GM04504 (cell line): ENCODE data around the gene RIC1.
"Not testable (repeated sequence)": the region's sequence is repeated elsewhere in the genome, so short reads cannot be mapped to it uniquely, and the experiment has no call there.

ENCODE experiments used
- DNase-seq: peaks from one replicate; pipeline ENCODE4 v3.0.0-alpha.2; 2012; ENCODE audit warnings: low read depth

Gene RIC1

GRCh38 chr9:5628530-5629311 is at the start of gene RIC1:
TSS of gene RIC1 (plus strand) at chr9:5629107. CDS start at chr9:5629310, 203 bp downstream.
- DNase-seq: peak; percentile 89

DNA sequence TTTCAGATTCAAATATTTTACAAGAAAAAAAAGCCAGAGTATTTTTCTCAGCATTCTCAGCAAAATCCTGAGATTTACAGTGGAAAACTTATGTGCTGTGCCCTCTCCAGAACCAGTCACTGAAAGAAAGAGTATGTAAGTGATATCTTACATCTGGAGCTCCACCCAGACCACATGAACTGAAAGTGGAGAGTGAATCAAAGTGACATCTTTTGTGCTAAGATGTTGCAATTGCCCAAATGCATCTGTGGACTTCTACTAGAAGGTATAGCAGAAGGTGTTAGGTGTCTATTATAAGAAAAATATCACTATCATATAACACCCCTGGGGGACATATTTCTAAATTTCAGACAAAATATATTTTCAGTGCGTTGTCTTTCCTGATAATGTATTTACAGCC is 49.0 kb upstream of the RIC1 start:
- no peak for DNase-seq

GRCh38 chr9:5580650-5581049 is 48.3 kb upstream of the RIC1 start:
- DNase-seq: no peak

DNA sequence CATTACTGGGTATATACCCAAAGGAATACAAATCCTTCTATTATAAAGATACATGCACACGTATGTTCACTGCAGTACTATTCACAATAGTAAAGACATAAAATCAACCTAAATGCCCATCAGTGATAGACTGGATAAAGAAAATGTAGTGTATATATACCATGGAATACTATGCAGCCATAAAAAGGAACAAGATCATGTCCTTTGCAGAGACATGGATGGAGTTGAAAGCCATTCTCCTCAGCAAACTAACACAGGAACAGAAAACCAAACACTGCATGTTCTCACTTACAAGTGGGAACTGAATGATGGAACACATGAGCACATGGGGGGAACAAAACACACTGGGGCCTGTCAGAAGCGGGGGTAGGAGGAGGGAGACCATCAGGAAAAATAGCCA is 47.2 kb upstream of the RIC1 start:
- DNase-seq: not testable (repeated sequence)

DNA sequence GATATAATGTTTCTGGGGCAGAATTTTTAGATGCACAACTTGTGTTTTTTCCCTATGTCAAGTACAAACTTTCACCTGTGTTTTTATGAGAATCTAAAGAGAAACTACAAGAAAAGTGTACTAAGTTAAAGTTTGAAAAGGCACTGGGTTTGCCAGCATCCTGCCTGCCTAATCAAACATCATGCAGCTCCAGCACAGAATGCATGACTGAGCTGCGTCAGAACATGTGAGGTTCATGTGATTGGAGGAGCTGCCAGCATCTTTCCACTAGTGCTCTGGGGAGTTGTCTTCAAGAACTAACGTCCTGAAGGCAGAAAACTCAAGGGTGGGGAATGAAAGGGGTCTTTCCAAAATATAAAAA is 46.1 kb upstream of the RIC1 start:
- peak; percentile 28 for DNase-seq

DNA sequence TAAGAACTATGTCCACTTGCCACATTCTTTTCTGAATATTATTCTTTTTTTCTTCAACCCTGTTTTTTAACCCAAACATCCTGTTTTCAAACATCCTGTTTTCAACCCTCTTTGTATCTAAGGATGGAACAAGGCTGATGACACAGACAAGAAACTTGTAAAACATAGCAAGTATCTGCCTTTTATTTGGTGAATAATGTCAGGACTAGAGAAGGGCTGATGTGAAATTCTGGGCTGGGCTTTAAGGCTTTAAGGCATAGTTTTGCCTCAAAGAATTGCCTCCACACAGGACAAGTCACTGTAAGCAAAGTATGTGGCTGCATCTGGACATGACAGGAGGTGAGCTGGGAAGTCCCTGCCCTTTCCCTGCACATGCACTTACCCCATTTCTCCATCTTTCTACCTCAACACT is 42.5 kb upstream of the RIC1 start:
- DNase-seq: peak; percentile 43

- DNase-seq: peak; percentile 34
These were observed 41.9 kb upstream of the RIC1 start for GRCh38 chr9:5587024-5587423.

DNA sequence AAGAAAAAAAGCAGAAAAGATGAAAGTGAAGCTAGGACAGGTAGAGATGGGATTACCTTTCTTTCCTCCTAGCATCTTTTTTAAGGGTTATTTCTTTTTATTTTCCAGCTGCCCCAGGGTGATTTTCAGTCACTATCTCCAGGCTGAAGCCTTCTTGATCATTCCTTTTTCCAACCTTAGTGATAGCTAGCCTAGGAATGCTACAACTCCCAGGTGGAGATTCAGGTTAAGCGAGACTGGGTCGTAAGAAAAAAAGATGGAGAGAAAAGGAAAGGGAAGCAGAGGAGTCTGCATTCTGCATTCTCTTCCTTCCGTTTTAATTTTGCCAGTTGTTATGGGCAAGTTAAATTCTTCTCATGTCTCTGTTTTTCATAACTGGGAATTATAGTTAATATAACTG is 36.7 kb upstream of the RIC1 start:
- DNase-seq: no peak

- no peak for DNase-seq
These were observed 36.0 kb upstream of the RIC1 start for GRCh38 chr9:5592904-5593303.

GRCh38 chr9:5593904-5594303 is 35.0 kb upstream of the RIC1 start:
- DNase-seq: no peak

- DNase-seq: no peak
These were observed 32.7 kb upstream of the RIC1 start for GRCh38 chr9:5596173-5596572.

- DNase-seq: no peak
These were observed 20.3 kb upstream of the RIC1 start for GRCh38 chr9:5608298-5609225.

- DNase-seq: no peak
These were observed 19.7 kb upstream of the RIC1 start for GRCh38 chr9:5609226-5609596.

GRCh38 chr9:5610491-5610890 is 18.4 kb upstream of the RIC1 start:
- DNase-seq: no peak

DNA sequence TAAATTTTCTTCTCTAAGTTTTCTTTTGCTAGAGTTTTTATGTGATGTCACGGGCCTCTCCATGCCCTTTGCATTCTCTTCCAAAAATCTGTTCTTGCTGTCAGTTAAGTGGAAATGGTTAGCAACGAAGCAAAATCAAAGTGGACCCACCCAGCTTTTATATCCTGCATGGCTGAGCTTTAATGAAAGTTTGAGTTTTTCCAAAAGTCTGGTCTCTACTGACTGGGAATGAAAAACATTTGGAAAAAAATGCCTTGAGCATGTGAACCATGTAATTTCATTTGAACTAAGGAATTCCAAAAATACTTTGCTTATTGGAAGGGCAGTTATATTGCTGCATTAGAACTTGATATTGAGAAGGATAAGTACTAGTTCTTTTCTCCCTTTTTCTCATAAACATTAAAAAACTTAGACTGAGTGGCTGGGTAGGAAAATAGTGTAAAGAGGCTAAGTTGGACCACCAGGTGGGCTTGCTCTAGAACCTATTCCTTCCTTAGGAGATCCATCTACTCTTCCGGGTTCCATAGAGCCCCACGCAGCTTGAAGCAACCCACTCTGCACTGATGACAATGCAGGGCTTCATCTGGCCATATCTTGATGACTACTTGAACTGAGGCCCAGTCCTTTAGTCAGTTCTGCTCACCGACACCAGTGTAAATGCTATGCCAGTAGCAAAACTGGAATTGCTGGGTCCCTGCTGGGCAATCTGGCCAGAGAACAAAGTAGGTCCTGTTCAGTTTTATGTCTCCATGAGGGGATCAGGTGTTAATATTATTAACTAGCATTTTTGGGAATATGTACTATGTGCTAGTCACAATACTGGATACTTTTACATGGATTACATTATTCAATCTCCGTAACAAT is 17.4 kb upstream of the RIC1 start:
- no peak for DNase-seq

DNA sequence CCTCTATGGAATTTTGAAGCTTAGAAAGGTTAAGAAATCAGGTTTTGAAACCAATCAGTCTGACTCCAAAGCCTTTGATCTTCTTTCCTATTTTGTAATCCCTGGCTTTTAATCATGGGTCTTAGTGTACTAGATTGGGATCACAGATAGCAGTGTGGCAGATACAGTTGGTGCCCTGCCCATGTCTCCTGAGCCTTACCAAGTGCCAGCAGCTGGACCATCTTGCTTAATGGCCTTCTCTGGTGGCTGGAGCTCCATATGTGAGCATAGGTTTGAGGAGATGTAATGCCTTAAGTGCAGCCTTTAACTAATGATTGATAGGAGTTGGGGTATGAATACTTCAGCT is 16.7 kb upstream of the RIC1 start:
- DNase-seq: no peak

DNA sequence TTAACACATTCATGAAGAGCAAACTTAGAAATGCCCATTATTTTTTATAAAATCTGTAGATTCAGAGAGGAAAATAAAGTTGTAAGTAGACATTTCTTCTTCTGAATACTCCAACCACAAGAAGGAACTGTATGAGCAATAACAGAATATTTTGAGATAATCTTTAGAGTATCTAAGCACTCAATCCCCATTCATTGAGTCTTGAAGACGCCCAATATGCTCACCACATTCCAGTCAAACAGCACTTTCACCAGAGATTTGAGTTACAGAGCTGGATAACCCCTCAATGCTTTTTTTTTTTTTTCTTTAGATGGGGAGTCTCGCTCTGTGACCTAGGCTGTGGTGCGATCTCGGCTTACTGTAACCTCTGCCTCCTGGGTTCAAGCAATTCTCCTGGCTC is 14.7 kb upstream of the RIC1 start:
- no peak for DNase-seq

DNA sequence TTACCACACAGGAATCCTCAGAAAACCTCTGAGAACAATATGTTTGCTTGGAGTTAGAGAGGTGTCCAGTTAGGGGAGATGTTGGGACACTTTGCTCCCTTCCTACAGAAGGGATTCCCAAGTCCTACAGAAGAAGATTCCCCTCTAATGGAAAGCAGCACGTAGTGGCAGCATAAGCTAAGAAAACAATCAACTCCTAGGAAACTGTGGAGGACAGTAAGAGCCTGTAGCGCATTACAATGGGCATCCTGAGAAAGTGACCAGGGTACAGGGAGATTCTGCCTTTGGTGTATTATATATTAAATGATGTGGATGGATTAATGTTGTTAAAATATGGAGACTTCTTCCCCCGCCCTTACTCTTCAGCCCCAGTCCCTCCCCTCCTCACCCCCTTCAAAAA is 13.9 kb upstream of the RIC1 start:
- DNase-seq: no peak

GRCh38 chr9:5617749-5618148 is 11.2 kb upstream of the RIC1 start:
- DNase-seq: no peak

DNA sequence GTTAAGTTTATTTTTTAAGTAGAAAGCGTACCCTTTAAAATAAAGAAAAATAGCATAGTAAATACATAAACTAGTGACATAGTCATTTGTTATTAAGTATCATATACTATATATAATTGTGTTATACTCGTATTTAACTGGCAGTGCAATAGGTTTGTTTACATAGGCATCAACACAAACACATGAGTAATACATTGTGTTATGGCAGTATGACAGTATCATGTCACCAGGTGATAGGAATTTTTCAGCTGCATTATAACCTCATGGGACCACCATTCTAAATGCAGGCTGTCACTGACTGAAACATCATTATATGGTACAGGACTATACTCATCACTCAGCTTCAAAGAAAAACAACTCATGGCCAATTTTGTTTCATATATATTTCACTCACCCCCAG is 8.4 kb upstream of the RIC1 start:
- no peak for DNase-seq

- no peak for DNase-seq
These were observed 7.6 kb upstream of the RIC1 start for GRCh38 chr9:5621327-5621726.

GRCh38 chr9:5622016-5622415 is 6.9 kb upstream of the RIC1 start:
- DNase-seq: peak; percentile 74

- DNase-seq: no peak
These were observed 4.3 kb upstream of the RIC1 start for GRCh38 chr9:5624655-5625054.
